Astrocyte of the cerebellum (primary cell): ENCODE results near the gene EME1.
"Not testable (repeated sequence)": the region's sequence is repeated elsewhere in the genome, so short reads cannot be mapped to it uniquely, and the experiment has no call there.

Experiments
- DNase-seq: peaks from one replicate; pipeline ENCODE4 v3.0.0-alpha.2; 2011; ENCODE audit warnings: low read depth
- H3K4me3 ChIP-seq: 2 replicates; pipeline ENCODE4 v1.5.1; 2011; ENCODE audit warnings: mild to moderate bottlenecking, low read depth, low read length, moderate library complexity
- in situ Hi-C: cut with HindIII; loops from 2 replicates; pipeline ENCODE4 v1.10.0; 2017; ENCODE audit warnings: low sequenced_read_pairs
- TF ChIP-seq, protein P1 (sequence below): IDR thresholded peaks from 2 replicates; pipeline ENCODE4 v1.5.1; 2012; ENCODE audit warnings: low read length, low read depth, moderate library complexity, mild to moderate bottlenecking; ENCODE audit errors: missing control alignments

The EME1 gene

DNA sequence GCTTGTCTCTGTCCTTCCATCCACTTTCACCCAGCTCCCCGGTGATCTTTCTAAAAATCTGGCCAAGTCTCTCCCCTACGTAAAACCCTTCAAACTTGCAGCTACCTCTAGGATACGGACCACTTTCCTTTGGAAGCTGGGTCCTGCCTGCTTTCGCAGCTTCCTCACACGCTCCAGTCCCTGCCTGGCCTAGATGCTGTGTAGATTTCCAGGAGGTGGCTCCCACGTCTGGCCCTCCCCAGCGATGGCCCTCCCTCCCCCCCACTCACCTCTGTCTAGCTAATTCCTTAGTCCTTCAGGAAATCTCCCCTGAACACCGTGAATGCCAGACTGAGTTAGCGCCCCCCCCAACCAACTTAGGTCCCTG lies 24.9 kb downstream of the EME1 start:
- TF ChIP-seq, protein P1, sequence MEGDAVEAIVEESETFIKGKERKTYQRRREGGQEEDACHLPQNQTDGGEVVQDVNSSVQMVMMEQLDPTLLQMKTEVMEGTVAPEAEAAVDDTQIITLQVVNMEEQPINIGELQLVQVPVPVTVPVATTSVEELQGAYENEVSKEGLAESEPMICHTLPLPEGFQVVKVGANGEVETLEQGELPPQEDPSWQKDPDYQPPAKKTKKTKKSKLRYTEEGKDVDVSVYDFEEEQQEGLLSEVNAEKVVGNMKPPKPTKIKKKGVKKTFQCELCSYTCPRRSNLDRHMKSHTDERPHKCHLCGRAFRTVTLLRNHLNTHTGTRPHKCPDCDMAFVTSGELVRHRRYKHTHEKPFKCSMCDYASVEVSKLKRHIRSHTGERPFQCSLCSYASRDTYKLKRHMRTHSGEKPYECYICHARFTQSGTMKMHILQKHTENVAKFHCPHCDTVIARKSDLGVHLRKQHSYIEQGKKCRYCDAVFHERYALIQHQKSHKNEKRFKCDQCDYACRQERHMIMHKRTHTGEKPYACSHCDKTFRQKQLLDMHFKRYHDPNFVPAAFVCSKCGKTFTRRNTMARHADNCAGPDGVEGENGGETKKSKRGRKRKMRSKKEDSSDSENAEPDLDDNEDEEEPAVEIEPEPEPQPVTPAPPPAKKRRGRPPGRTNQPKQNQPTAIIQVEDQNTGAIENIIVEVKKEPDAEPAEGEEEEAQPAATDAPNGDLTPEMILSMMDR = no peak
- in situ Hi-C loops = no loop called here
- no peak overlapping the region for H3K4me3 ChIP-seq
- DNase-seq = no peak

DNA sequence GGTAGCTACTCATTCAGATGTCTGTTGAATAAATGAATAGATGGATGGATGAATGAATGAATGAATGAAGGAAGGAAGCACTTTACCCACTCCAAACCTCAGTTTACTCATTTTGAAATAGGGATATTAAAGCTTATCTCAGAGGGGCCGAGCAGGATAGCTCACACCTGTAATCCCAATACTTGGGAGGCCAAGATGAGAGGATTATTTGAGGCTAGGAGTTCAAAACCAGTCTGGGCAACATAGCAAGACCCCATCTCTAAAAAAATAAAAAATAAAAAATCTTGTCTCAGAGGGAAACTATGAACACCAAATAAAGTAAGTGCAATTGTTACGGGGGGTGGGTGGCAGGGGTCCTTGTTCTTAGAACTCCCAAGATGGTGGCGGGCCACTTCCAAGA lies 25.6 kb downstream of the EME1 start:
- in situ Hi-C loops, DNase-seq, H3K4me3 ChIP-seq: not testable (repeated sequence)

DNA sequence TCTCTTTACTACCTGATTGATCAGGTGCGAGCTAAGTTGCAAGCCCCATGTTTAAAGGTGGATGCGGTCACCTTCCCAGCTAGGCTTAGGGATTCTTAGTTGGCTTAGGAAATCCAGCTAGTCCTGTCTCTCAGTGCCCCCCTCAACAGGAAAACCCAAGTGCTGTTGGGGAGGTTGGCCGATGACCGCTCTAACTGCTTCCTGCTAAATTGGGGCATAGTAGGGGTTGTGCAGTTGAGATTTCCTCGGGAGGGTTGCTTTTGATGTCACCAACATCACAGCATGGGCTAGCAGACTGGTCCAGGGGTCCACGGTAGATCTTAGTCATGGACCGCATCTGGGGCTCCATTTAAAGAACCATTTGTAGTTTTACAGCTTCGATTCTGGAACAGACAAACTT lies 26.6 kb downstream of the EME1 start:
- in situ Hi-C loops, H3K4me3 ChIP-seq, DNase-seq: not testable (repeated sequence)

DNA sequence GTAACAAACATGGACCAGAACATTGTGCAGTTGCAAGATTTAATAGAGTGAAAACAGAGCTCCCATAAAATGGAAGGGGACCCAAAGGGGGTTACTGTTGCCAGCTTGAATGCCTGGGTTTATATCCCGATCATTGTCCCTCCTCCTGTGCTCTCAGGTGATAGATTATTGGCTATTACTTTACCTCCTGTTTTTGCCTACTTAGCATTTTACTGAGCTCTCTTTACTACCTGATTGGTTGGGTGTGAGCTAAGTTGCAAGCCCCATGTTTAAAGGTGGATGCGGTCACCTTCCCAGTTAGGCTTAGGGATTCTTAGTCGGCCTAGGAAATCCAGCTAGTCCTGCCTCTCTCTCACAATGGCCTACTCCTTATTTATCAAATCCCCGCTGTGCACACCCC lies 32.3 kb downstream of the EME1 start:
- DNase-seq, in situ Hi-C loops, H3K4me3 ChIP-seq: not testable (repeated sequence)

DNA sequence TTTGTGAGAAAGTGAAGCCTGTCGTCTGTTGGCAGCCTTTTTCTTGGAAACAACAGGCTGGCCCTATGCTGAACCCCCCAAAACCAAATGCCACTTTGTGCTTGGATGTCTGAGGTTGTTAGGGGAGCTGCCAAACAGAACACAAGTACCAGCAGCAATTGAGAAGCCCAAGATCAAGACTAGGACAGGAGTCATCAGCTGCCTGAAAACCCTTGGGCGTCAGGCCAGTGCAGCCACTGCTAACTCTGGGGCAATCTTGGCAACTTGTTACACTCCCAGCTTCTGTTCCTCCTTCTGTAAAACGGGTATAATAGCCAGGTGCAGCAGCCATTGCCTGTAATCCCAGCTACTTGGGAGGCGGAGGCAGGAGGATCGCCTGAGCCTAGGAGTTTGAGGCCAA lies 33.5 kb downstream of the EME1 start:
- in situ Hi-C loops = no loop called here
- H3K4me3 ChIP-seq = no peak overlapping the region
- DNase-seq = no peak
- TF ChIP-seq, protein P1 = no peak

DNA sequence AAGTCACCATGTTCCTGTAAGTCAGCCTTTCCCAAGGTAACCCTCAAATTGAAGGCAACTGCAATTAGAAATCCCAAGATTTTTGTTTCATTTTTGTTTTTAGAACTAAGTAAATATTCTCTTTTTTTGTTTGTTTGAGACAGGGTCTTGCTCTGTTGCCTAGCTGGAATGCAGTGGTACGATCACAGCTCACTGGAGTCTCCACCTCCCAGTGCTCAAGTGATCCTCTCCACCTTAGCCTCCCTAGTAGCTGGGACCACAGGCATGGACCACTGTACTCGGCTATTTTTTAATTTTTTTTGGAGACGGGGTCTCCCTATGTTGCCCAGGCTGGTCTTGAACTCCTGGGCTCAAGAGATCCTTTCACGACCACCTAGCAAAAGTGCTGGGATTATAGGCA lies 34.9 kb downstream of the EME1 start:
- no peak for DNase-seq
- in situ Hi-C loops = no loop called here
- TF ChIP-seq, protein P1 = no peak
- no peak overlapping the region for H3K4me3 ChIP-seq

DNA sequence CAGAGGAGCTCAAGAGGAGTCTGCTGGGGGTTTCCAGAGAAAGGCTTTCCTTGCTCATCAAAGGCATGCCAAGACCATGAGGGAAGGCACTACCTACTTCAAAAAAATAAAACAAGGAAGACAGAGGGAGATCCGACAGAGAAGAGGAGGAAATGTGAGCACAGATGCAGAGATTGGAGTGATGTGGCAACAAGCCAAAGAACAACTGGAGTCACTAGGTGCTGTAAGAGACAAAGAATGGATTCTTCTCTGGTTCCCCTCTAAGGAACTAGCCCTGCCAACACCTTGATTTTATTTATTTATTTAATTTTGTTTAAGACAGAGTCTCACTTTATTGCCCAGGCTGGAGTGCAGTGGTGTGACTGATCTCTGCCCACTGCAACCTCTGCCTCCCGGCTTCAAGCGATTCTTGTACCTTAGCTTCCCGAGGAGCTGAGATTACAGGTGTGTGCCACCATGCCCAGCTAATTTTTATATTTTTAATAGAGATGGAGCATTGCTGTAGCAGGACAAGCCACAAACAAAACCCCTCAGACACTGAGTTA lies 39.2 kb downstream of the EME1 start:
- no peak overlapping the region for H3K4me3 ChIP-seq
- TF ChIP-seq, protein P1 = no peak
- in situ Hi-C loops = no loop called here
- DNase-seq = no peak

DNA sequence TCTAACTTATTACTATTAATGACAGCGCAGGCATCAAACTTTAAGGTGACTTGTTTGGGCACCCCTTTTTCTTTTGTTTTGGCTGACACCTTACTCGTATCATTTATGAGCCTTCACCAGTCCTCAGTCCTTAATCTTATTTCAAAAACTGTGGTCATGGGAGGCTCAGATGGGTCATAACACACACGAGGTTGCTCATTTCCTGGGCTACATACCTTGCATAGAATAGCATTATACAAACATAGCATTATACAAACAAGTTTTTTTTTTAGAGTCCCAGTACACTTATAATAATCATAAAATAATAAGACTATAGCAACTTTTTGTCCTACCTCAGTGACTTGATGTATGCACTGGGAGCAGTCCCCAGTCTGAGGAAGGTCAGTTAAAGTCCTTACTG lies 41.8 kb downstream of the EME1 start:
- TF ChIP-seq, protein P1 = no peak
- no peak for DNase-seq
- in situ Hi-C loops = no loop called here
- H3K4me3 ChIP-seq = no peak overlapping the region

DNA sequence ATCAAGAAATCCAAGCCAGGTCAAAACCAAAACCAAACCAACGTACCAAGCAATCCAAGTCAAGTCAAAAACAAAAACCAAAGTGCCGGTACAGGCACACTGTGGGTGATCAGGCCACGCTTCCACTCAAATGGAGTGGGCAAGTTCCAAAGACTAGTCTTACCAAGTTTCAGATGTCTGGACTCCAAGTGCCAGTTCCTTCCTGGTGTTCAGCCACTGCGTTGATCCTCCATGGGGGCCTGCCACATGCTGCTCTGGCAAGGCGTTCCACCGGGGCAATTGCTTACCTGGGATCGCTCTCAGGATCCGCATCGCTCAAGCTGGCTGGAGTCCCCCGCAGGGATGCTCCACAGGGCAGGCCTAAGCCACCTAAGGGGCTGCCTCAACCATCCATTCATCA lies 46.5 kb downstream of the EME1 start:
- in situ Hi-C loops, DNase-seq, H3K4me3 ChIP-seq: not testable (repeated sequence)
